IPS-18c (cell line): Measurements from ENCODE around the gene MIEF1.

Experiments used
- H3K4me3 ChIP-seq: 2 replicates; pipeline ENCODE4 v1.7.0; 2013; ENCODE audit warnings: low read depth, mild to moderate bottlenecking, low read length, moderate library complexity; ENCODE audit not compliant: insufficient read depth
- H3K9me3 ChIP-seq: one replicate; pipeline ENCODE4 v1.6.1; 2013; ENCODE audit warnings: mild to moderate bottlenecking, low read length, moderate library complexity; ENCODE audit not compliant: control insufficient read depth, insufficient read depth

Gene MIEF1

GRCh38 chr22:39558950-39559349 lies 56.9 kb downstream of the MIEF1 start:
- no peak overlapping the region for H3K4me3 ChIP-seq
- H3K9me3 ChIP-seq: no peaks in the 10 kb centered on the region

- no peak overlapping the region for H3K4me3 ChIP-seq
- no peaks in the 10 kb centered on the region for H3K9me3 ChIP-seq
Measured at GRCh38 chr22:39559456-39560105, 57.5 kb downstream of the MIEF1 start.

DNA sequence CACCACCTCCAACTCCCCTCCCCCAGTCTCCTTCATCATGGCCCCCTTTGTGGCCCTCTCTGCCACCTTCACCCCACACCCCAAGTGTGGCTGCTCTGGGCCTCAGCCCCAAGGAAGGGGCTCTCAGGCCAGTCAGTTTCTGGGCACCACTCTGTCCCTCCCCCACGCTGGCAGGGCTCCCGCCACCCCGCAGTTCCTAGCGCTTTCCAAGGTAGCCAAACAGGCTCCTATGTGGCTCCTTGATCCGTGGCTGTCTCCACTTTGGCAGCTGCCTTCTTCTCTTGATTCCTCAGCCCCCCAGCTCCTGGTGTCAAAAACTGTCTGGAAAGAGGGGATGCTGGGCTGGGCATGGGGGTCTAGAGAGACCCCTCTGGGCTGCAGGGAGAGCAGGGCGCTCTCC lies 58.0 kb downstream of the MIEF1 start:
- H3K4me3 ChIP-seq: no peak overlapping the region
- no peaks in the 10 kb centered on the region for H3K9me3 ChIP-seq

DNA sequence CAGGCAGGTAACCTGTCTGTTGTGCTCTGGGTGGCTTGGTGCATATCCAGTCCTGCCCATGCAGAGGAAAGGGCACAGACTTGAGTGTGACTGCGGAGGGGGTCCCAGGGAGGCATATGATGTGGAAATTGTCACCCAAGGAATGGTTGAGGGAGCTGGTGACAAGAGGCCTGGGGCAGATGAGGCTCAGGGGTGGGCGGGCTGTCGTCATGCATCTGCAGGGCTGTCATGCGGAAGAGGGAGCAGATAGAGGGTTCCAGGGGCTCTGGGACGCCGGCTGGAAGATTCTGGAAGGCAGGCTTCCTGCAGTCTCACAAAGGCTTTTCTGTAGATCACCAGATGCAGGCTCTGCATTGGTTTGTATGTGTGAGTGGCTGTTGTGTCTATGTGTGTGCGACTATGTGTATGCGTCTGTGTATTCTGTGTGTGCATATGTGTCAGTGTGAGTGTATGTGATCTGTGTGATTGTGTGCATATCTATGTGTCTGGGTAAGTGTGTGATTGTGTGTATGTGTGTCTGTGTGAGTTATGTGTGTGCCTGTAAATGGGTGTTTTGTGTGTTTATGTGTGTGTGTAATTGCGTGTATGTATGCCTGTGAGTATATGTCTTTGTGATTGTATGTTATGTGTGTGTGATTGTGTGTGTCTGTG lies 60.9 kb downstream of the MIEF1 start:
- Histone ChIP-seq H3K9me3 (no peaks in the 10 kb centered on the region), H3K4me3 (no peak overlapping the region)

- Histone ChIP-seq H3K4me3 (no peak overlapping the region), H3K9me3 (no peaks in the 10 kb centered on the region)
Measured at GRCh38 chr22:39563571-39564428, 61.7 kb downstream of the MIEF1 start.

DNA sequence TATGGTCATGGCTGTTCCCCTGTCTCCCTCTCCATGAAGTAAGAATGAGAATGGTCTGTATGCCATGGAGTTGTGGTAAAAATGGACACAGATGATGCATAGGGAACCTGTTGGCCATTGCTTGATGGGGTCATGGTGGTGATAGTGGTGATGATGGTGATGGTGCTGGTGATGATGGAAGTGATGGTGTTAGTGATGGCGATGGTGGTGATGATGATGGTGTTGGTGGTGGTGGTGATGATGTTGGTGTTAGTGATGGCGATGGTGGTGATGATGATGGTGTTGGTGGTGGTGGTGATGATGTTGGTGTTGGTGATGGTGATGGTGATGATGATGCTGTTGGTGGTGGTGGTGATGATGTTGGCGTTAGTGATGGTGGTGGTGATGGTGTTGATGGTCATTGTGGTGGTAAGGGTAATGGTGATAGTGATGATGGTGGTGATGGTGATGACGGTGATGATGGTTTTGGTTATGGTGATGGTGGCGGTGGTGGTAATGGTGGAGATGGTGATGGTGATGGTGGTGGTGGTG lies 63.4 kb downstream of the MIEF1 start:
- no peaks in the 10 kb centered on the region for H3K9me3 ChIP-seq
- no peak overlapping the region for H3K4me3 ChIP-seq

DNA sequence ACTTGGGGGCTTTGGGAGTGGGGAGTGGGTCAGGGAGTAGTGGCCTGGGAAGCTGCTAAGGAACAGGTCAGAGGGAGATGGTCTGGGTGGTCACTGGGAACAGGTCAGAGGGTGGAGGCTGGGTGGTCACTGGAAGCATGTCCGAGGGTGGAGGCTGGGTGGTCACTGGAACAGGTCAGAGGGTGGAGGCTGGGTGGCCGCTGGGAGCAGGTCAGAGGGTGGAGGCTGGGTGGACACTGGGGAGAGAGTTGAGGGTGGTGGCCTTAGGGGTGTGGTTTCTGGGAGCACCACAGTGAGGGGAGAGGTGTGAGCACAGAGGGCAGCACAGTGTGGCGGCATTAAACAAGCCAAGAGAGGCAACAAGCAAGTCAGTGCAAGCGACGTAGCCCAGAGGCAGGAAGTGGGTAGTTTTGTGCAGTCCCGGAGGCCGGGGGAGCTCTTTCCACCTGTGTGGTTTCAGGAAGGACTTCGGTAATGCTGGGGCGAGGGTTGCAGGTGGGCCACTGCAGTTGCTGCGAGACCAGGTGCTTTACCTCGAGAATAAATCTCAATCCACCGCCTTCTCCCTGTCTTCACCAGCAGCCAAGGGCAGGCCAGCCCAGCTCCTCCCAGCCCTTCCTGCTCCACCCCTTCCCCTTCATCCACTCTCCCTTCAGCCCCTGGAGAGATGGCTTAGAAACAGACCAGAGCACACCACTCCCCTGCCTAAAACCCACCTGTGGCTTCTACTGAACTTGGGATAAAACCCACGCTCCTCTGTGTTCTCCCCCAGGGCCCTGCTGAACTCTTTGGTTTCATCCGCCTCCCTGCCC lies 65.3 kb downstream of the MIEF1 start:
- H3K4me3 ChIP-seq: no peak overlapping the region
- no peaks in the 10 kb centered on the region for H3K9me3 ChIP-seq
